ENCODE results near the gene CUL9.

DNA sequence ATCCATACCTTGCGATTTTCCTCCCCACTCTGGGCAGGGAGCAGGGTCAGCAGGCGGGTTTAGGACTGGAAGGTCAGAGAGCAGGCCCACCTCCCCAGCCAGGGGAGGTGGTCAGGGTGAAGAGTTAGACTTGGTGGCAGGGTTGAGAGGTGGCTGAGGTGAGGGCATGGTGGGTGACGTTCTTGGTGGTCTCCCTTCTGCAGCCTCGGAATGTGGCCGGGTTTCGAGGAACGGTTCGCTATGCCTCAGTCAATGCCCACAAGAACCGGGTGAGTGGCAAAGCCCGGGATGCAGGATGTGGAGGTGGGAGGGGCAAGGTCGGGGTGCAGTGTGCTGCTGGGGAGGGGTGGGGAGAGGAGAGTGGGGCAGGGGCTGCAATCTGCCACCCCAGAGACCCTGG, 72.8 kb downstream of the CUL9 start:
- TF ChIP-seq, protein P1, sequence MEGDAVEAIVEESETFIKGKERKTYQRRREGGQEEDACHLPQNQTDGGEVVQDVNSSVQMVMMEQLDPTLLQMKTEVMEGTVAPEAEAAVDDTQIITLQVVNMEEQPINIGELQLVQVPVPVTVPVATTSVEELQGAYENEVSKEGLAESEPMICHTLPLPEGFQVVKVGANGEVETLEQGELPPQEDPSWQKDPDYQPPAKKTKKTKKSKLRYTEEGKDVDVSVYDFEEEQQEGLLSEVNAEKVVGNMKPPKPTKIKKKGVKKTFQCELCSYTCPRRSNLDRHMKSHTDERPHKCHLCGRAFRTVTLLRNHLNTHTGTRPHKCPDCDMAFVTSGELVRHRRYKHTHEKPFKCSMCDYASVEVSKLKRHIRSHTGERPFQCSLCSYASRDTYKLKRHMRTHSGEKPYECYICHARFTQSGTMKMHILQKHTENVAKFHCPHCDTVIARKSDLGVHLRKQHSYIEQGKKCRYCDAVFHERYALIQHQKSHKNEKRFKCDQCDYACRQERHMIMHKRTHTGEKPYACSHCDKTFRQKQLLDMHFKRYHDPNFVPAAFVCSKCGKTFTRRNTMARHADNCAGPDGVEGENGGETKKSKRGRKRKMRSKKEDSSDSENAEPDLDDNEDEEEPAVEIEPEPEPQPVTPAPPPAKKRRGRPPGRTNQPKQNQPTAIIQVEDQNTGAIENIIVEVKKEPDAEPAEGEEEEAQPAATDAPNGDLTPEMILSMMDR (IDR thresholded peaks at IDR 0.05; ENCODE audit: insufficient read depth, low read depth, low read length) = no peak
- TF ChIP-seq EZH2 (IDR thresholded peaks at IDR 0.05; ENCODE audit: insufficient read depth, low read length) = no peak

All from astrocyte (in vitro differentiated cells and primary cell).